A549 (cell line): ENCODE results near the gene ARMC10.

Source experiments
- EP300 ChIP-seq, 2 experiments: fragments of >200 bp; sonication (Bioruptor Twin); formaldehyde crosslinking; IDR thresholded peaks; 2 replicates in 1 of 2; 3 replicates in 1 of 2; pipeline ENCODE4 v1.6.1; 2016 to 2017
- JUN ChIP-seq, 2 experiments: fragments of >200 bp; sonication (Bioruptor Twin); formaldehyde crosslinking; IDR thresholded peaks; 2 replicates in 1 of 2; 3 replicates in 1 of 2; pipeline ENCODE4 v1.6.1; 2016 to 2017
- KDM5A ChIP-seq: fragments of 200-600 bp; sonication (generic); IDR thresholded peaks from 2 replicates; pipeline ENCODE4 v1.6.1; 2016; ENCODE audit warnings: antibody characterized with exemption, mild to moderate bottlenecking
- MYC ChIP-seq: IDR thresholded peaks from 2 replicates; pipeline ENCODE4 v1.6.1; 2012; ENCODE audit warnings: mild to moderate bottlenecking, inconsistent platforms, low read length, improper control_type of control experiment, borderline replicate concordance
- PHF8 ChIP-seq: fragments of 200-600 bp; sonication (generic); IDR thresholded peaks from 2 replicates; pipeline ENCODE4 v1.6.1; 2016; ENCODE audit warnings: low read depth, mild to moderate bottlenecking, antibody characterized with exemption, moderate library complexity, borderline replicate concordance
- POLR2A ChIP-seq: IDR thresholded peaks from 2 replicates; pipeline ENCODE4 v1.6.1; 2012; ENCODE audit warnings: mild to moderate bottlenecking, low read length
- POLR2AphosphoS2 ChIP-seq: conservative IDR thresholded peaks from 2 replicates; pipeline ENCODE4 v1.6.1; 2012; ENCODE audit warnings: low read length, improper control_type of control experiment, inconsistent platforms
- SMC3 ChIP-seq: fragments of >200 bp; sonication (Bioruptor Twin); formaldehyde crosslinking; IDR thresholded peaks from 3 replicates; pipeline ENCODE4 v1.6.1; 2018; ENCODE audit warnings: inconsistent platforms
- TF ChIP-seq, protein P1 (sequence below): fragments of >200 bp; sonication (Bioruptor Twin); formaldehyde crosslinking; IDR thresholded peaks from 3 replicates; pipeline ENCODE4 v1.5.1; 2016
- TF ChIP-seq, protein P2 (sequence below): IDR thresholded peaks from 2 replicates; pipeline ENCODE4 v1.6.1; 2012
- TF ChIP-seq, protein P3 (sequence below): fragments of 200-600 bp; sonication (generic); IDR thresholded peaks from 2 replicates; pipeline ENCODE4 v1.6.1; 2016; ENCODE audit warnings: antibody characterized with exemption, mild to moderate bottlenecking, moderate library complexity

DNA sequence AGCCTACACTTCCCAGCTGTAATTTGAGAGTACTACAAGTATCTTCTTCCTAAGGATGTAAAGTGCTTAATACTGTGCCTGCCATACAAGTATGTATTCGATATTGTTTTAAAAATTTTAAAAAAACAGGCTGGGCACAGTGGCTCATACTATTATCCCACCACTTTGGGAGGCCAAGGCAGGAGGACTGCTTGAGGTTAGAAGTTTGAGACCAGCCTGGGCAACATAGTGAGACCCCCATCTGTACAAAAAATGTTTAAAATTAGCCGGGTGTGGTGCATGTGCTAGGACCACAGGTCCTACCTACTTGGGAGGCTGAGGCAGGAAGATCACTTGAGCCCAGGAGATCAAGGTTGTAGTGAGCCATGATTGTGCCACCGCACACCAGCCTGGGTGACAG lies 8.3 kb downstream of the ARMC10 start:
- TF ChIP-seq MYC = no peak
- TF ChIP-seq, protein P1, sequence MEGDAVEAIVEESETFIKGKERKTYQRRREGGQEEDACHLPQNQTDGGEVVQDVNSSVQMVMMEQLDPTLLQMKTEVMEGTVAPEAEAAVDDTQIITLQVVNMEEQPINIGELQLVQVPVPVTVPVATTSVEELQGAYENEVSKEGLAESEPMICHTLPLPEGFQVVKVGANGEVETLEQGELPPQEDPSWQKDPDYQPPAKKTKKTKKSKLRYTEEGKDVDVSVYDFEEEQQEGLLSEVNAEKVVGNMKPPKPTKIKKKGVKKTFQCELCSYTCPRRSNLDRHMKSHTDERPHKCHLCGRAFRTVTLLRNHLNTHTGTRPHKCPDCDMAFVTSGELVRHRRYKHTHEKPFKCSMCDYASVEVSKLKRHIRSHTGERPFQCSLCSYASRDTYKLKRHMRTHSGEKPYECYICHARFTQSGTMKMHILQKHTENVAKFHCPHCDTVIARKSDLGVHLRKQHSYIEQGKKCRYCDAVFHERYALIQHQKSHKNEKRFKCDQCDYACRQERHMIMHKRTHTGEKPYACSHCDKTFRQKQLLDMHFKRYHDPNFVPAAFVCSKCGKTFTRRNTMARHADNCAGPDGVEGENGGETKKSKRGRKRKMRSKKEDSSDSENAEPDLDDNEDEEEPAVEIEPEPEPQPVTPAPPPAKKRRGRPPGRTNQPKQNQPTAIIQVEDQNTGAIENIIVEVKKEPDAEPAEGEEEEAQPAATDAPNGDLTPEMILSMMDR = no peak
- no peak for TF ChIP-seq PHF8
- no peak for TF ChIP-seq JUN (IDR thresholded peaks at IDR 0.05)
- TF ChIP-seq KDM5A = no peak
- no peak for TF ChIP-seq POLR2A
- TF ChIP-seq EP300 (IDR thresholded peaks at IDR 0.05) = no peak
- TF ChIP-seq POLR2AphosphoS2 = no peak
- TF ChIP-seq, protein P2, sequence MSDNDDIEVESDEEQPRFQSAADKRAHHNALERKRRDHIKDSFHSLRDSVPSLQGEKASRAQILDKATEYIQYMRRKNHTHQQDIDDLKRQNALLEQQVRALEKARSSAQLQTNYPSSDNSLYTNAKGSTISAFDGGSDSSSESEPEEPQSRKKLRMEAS = no peak
- TF ChIP-seq SMC3 = no peak
- TF ChIP-seq, protein P3, sequence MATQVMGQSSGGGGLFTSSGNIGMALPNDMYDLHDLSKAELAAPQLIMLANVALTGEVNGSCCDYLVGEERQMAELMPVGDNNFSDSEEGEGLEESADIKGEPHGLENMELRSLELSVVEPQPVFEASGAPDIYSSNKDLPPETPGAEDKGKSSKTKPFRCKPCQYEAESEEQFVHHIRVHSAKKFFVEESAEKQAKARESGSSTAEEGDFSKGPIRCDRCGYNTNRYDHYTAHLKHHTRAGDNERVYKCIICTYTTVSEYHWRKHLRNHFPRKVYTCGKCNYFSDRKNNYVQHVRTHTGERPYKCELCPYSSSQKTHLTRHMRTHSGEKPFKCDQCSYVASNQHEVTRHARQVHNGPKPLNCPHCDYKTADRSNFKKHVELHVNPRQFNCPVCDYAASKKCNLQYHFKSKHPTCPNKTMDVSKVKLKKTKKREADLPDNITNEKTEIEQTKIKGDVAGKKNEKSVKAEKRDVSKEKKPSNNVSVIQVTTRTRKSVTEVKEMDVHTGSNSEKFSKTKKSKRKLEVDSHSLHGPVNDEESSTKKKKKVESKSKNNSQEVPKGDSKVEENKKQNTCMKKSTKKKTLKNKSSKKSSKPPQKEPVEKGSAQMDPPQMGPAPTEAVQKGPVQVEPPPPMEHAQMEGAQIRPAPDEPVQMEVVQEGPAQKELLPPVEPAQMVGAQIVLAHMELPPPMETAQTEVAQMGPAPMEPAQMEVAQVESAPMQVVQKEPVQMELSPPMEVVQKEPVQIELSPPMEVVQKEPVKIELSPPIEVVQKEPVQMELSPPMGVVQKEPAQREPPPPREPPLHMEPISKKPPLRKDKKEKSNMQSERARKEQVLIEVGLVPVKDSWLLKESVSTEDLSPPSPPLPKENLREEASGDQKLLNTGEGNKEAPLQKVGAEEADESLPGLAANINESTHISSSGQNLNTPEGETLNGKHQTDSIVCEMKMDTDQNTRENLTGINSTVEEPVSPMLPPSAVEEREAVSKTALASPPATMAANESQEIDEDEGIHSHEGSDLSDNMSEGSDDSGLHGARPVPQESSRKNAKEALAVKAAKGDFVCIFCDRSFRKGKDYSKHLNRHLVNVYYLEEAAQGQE = no peak
